ENCODE measurements around the gene NLK.

DNA sequence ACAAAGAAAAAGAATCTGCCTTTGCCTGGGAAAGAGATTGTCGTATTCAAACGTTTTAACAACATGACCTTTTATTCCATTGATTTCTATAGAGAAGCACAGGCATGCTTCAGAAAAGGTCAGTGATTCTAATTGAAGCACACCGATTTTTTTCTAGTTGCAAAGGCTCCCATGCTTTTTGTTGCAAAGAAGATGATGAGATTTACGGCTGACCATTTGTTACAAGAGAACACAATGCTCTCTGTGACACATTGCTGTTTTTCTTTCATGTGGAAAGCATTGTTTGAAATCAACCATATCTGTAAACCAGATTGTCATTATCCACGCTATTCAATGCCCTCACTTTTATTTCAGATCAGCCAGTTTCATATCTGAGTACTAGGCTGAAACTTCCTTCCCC lies 99.8 kb downstream of the NLK start:
- TF ChIP-seq, protein P1, sequence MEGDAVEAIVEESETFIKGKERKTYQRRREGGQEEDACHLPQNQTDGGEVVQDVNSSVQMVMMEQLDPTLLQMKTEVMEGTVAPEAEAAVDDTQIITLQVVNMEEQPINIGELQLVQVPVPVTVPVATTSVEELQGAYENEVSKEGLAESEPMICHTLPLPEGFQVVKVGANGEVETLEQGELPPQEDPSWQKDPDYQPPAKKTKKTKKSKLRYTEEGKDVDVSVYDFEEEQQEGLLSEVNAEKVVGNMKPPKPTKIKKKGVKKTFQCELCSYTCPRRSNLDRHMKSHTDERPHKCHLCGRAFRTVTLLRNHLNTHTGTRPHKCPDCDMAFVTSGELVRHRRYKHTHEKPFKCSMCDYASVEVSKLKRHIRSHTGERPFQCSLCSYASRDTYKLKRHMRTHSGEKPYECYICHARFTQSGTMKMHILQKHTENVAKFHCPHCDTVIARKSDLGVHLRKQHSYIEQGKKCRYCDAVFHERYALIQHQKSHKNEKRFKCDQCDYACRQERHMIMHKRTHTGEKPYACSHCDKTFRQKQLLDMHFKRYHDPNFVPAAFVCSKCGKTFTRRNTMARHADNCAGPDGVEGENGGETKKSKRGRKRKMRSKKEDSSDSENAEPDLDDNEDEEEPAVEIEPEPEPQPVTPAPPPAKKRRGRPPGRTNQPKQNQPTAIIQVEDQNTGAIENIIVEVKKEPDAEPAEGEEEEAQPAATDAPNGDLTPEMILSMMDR (IDR thresholded peaks at IDR 0.05) = no peak
- no peak for TF ChIP-seq POLR2AphosphoS5 (IDR thresholded peaks at IDR 0.05; ENCODE audit: insufficient read depth in 1 of 2, low read depth in 1 of 2)
- no peak for TF ChIP-seq POLR2A (IDR thresholded peaks at IDR 0.05)
